HG03457 (cell line): ENCODE data around the gene ZNF710.

Experiments used
- ATAC-seq: cut with Tn5 transposase; IDR thresholded peaks from one replicate; pipeline ENCODE4 v1.9.1; 2021; ENCODE audit warnings: moderate number of reproducible peaks; ENCODE audit not compliant: unreplicated experiment

The ZNF710 gene

DNA sequence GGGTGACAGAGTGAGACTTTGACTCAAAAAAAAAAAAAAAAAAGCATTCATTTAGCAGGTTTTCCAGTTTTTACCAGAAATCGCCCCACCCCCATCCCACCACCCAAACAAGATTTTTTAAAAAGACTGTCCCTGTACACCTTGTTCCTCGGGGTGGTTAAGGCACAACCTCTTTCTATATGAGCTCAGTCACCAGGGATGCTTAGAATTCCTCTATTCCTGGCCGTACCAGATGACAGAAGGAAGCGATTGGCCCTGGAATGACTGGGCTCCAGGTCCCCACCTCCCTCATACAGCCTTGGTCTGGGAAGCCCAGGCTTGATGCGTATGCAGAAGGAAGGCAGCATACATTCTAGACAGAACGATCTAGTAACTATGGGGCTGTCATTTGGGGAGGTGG lies 75.6 kb downstream of the ZNF710 start:
- no peak for ATAC-seq

GRCh38 chr15:90078965-90079364 lies 77.8 kb downstream of the ZNF710 start:
- ATAC-seq: no peak

- ATAC-seq: no peak
Observed at GRCh38 chr15:90079619-90080457, 78.7 kb downstream of the ZNF710 start.

GRCh38 chr15:90080458-90080755 lies 79.3 kb downstream of the ZNF710 start:
- no peak for ATAC-seq

DNA sequence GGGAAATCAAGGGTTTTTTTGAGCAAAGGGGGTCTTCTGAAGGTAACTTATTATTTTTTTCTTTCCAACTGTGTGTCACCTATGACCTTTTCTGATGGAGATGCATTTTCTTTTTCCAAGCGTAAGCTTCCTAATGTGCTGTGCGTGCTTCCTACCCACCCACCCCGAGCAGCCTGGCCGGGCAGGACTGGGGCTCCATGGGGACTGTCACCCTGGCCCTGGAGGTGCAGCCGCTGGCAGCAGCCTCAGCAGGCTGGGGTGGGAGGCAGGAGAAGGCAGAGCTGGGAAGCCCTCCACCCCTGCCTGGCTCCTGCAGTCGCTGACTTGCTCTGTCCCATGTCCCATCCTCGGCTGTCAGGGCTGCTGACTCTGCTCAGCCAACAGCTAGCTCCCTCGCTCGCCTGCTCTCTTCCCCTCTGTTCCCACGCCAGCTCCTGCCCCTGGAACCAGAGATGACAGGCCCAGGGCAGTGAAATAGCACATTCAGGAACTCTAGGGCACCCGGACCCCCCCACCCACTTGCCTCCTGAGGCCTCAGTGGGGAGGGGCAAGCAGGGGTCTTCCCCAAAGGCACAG lies 79.8 kb downstream of the ZNF710 start:
- ATAC-seq: no peak

- no peak for ATAC-seq
Observed at GRCh38 chr15:90082140-90082715, 81.1 kb downstream of the ZNF710 start.

DNA sequence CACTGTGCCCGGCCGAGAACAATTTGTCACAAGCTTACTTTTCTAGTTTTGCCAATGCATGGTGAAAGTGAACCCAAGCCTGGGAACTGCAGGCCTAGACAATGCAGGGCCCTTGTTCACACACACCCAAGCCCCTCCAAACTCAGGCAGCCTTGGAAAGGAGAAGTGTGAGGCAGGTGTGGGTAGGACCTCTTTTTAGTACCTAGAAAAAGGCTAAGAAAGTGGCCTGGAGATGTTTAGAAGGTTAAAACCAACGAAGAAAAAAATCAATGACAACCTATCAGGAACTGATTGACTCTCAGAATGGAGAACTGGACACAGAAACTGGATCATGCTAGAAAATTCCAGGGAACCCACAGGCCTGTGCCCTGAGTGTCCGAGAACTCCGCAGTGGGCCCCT lies 82.3 kb downstream of the ZNF710 start:
- ATAC-seq: no peak

GRCh38 chr15:90083954-90084607 lies 83.0 kb downstream of the ZNF710 start:
- no peak for ATAC-seq

DNA sequence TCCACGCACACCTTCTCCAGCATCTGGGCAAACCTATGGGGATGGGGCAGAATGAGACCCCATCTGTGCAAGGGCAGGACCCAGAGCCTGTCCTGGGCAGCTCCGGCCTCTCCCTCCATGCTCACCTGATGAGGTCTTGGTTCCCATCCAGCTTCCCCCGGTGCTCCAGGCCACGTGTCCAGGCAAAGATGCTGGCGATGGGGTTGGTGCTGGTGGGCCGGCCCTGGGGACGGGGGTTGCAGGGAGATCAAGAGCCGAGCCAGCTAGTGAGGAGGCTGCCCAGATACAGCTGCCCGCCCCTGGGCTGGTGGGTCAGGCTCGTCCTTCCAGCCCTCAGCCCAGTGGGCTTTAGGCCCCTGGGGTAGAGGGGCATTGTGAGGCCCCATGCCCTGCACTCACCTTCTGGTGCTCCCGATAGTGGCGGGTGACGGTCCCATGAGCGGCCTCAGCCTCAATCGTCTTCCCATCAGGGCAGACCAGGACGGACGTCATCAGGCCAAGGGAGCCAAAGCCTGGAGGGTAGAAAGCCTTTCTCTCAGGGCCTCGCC lies 83.8 kb downstream of the ZNF710 start:
- no peak for ATAC-seq

DNA sequence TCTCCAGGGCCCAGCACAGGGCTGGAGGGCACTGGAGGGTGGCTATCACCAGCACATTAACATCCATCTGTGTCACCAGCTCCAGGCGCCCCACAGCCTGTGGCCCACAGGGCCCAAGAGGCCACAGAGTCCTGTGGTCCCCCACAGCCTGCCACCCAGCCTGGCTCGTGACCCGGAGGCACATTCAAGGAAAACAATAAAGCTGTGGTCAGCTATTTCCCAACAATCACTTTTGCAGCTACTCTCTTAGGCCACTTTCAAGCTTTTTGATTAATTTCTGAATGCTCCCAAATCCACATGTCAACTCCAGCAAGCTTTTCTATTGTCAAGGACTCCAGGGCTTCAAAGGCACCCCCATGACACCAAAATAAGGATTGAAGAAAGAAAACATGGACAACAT lies 84.4 kb downstream of the ZNF710 start:
- no peak for ATAC-seq

GRCh38 chr15:90086868-90087268 lies 85.7 kb downstream of the ZNF710 start:
- no peak for ATAC-seq

DNA sequence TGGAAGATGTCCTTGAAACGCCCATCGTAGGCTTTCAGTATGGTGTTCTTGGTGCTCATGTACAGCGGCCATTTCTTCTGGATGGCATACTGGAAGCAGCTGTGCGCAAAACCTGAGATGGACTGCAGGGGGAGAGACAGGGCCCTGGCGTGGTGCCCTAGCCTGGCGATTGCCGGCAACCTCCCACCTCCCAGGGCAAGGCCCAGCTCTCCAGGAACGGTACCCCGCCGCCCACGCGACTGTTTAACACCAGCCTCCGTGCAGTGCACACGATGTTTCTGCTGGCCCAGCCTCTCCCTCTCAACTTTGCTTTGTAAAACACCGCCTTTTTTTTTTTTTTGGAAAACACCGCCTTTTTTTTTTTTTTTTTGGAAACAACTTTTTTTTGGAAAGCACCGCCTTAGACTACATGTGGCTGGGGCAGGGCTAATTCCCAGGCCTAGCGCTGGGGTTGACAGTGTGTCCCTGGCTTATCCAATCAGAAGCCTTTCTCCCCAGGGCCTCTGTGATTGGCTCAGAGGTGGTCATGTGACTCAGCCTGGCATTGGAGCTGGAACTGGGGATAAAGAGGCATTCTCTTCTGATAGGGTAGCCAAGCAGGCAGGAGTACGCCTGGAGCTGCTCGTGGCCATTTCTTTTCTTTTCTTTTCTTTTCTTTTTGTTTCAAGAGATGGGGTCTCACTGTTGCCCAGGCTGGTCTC lies 86.5 kb downstream of the ZNF710 start:
- ATAC-seq: no peak

DNA sequence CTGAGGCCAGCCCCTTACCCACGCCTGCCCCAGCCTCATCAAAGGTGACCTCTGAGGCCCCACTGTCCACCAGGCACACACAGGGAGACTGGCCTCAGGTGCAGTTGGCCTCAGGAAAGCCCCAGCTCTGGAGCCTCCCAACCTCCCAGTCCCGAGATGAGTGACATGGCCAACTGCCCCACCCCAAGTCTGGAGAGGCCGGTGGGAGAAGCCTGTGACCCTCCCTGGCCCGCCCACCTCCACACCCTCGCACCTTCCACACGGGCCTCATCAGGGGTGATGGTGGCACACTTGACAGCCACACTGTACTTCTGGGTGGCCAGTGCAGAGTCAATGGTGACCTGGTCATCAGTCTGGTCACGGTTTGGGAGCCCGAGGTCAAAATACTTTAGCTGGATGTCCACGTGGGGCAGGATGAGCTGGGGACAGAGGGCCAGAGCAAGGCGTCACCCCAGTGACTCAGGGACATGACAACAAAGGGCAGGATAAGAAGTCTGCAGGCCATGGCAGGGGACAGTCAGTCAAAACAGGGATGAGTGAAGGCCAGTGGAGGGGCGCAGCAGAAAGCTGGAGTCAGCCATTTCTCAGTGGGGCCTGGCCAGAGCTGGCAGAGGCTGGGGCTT lies 89.2 kb downstream of the ZNF710 start:
- no peak for ATAC-seq

DNA sequence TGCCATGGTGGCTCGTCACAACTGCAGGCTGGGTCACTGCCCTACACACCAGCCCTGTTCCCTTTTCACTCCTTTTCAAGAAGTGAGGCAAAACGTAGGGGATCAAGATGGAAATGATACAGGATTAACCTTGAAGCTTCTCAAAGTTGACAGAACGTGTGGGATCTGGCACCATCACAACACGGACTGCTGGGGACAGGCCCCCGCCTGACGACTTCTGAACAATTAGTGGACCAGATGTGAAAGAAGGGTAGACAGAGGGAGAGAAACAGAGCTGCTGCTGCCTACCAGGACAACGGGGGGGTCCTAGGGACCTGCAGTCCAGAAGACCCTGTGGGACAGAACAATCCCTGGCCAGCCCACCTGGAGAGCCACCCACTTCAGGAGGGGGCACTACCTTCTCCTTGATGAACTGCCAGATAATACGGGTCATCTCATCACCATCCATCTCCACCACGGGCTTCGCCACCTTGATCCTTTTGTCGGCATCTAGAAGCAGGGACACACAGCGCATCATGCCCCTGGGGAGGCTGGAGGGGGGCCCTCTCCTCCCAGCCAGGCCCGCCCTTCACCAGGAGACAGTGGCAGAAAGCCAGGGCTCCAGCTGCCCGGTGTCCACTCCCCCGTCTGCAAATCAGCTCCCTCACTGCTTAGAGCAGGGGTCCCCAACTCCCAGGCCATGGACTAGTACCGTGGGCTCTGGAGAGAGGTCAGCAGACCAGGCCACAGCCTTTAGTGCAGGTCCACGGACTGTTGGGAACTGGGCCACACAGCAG lies 90.2 kb downstream of the ZNF710 start:
- ATAC-seq: no peak

- ATAC-seq: no peak
Observed at GRCh38 chr15:90095521-90095959, 94.4 kb downstream of the ZNF710 start.

GRCh38 chr15:90097475-90097874 lies 96.4 kb downstream of the ZNF710 start:
- peak; percentile 55 for ATAC-seq

DNA sequence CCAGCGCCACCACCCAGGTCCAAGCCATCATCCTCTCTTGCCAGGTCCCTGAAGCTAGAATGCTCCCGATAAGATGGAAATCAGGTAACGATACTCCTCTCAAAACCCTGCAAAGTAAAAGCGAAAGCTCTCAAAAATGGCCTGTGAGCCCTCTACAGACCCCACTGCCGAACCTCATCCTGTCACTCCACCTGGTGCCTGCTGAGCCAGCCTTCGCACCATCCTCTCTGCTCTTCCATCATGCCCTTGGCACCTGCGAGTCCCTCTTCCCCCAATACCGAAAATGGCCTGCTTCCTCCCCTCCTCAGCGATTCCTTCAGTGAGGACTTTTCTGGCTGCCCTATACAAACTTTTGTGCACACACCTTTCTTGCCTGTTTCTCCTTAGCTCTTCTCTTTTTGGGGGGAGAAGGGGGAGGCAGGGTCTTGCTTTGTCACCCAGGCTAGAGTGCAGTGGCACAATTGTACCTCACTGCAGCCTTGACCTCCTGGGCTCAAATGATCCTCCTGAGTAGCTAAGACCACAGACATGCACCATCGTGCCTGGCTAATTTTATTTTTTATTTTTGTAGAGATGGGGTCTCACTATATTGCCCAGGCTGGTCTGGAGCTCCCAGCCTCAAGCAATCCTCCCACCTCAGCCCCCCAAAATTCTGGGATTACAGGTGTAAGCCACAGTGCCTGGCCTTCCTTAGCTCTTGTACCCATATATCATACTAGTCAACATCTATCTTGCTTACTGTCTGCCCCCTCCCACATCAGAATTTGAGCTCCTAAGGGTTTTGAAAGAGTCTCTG lies 98.1 kb downstream of the ZNF710 start:
- no peak for ATAC-seq

DNA sequence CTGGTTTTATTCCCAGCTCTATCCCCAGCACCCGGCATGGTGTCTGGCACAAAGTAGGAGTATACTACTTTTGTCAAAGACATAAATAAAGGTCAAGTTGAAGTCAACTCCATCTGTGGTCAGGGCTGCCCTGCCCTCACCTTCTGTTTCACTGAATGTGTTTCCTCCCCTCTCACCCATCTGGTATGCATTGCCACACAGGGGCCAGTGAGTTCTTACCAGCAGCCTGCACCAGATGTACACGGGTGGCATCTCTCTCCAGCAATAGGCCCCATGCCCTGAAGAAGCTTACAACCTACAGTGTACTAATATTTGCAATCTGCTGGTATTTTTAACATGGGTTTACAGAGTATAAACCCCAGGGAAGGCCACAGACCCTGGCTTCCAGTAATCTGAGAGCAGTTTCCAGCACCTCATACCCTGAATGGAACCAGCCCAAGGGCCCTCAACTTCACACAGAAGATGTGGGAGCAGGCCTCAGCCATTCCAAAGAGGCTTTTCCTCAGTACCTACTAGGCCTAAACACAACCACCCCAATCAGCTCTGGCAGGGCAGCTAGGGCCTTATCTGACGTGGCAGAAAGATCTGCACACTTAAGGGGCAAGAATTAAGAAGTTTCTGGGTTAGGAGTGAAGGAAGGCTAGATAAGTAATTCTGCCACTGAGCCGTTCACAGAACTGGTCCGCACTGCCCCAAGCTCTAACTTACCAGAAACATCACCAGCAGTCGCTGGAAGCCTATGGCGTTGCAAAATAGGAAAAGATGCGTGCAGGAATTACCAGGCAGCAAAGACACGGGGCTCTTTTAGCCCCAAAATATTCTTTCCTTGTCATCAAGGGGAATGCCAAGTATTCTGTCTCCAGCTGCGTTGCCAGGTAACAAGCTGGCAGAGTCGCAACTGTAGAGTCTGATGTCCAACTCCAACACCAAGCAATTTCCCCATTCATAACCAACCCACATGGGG lies 99.0 kb downstream of the ZNF710 start:
- no peak for ATAC-seq
